ENCODE data around the gene SPINK8.

DNA sequence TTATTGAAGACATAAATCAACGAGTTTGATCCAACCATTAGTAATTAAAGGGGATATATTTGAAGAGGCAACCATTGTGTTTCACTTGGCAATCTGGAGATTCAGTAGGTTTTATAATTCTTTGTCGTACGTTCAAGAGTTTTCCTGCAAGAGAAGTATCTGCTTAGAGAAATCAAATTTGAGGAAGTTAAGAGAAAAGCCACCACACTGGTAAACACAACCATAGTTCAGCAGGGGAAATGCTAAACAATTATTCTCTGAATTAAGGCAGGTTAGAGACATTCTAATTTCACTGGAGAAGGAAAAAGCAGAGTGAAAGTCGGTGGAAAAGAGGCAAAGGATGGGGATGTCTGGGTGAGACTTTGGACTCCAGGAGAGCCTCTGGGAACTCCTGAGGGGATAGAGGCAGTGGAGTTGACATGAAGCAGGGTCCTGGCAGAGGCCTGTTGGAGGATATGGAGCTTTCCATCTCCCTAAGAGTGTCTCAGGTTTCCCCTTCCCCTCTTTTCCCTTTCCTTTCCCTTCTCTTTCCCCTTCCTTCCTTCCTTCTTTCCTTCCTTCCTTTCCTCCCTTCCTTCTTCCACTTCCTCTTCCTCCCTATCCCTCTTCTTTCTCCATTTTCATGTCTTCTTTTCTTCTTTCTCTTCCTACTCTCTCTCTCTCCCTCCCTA is 26.5 kb downstream of the SPINK8 start:
- TF ChIP-seq, protein P1, sequence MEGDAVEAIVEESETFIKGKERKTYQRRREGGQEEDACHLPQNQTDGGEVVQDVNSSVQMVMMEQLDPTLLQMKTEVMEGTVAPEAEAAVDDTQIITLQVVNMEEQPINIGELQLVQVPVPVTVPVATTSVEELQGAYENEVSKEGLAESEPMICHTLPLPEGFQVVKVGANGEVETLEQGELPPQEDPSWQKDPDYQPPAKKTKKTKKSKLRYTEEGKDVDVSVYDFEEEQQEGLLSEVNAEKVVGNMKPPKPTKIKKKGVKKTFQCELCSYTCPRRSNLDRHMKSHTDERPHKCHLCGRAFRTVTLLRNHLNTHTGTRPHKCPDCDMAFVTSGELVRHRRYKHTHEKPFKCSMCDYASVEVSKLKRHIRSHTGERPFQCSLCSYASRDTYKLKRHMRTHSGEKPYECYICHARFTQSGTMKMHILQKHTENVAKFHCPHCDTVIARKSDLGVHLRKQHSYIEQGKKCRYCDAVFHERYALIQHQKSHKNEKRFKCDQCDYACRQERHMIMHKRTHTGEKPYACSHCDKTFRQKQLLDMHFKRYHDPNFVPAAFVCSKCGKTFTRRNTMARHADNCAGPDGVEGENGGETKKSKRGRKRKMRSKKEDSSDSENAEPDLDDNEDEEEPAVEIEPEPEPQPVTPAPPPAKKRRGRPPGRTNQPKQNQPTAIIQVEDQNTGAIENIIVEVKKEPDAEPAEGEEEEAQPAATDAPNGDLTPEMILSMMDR (IDR thresholded peaks at IDR 0.05), result no peak
- TF ChIP-seq EZH2phosphoT487 (IDR thresholded peaks at IDR 0.05), result no peak
- no peak for TF ChIP-seq EZH2 (IDR thresholded peaks at IDR 0.05)
